Right ventricle myocardium inferior (tissue), 1 donor: ENCODE data around the gene LILRB4. TPM values are rescaled to one million over a fixed set of nuclear protein-coding genes. Genes with fewer than 3 reads are reported as not detected.
"Not testable (repeated sequence)": the region's sequence is repeated elsewhere in the genome, so short reads cannot be mapped to it uniquely, and the experiment has no call there.

ENCODE experiments used
- ATAC-seq: fragments of 200-7000 bp; cut with Tn5 transposase; one replicate; pipeline ENCODE4 v1.9.1; 2020; ENCODE audit warnings: mild to moderate bottlenecking, moderate library complexity
- DNase-seq: peaks from one replicate; pipeline ENCODE4 v3.0.0; 2021; ENCODE audit errors: missing footprints
- intact Hi-C: fragments of 100-400 bp; cut with DNase I; formaldehyde crosslinking; loops from one replicate; pipeline ENCODE4 v1.11.0; 2022
- long read RNA-seq: library from polyadenylated mRNA; unstranded; transcript quantifications from one replicate; pipeline ENCODE4 v2.0.0, GENCODE V29; 2021
- total RNA-seq: library from RNA; stranded (reverse); fragmentation: NEBNext Ultra II Directional; extraction: Animal tissue kit (Norgen Biotek cat#: 25700); gene quantifications from one replicate; pipeline ENCODE4 v1.2.1, GENCODE V29; 2021
- donor health status: DM: no; HTN: yes; CAD: no; lungs with severe emphysema.

The LILRB4 gene
- total RNA-seq: 5.0 TPM
- long read RNA-seq, partial matches to known transcripts: 1 of 1 reads
- long read RNA-seq, other reads (novel, unspliced or antisense): 0 of 1 reads

GRCh38 chr19:54662730-54663129 lies at the start of gene LILRB4:
Gene LILRB4 (plus strand): TSS chr19:54662985. CDS start chr19:54663034, 49 bp downstream.
- intact Hi-C loops: no loop called here
- ATAC-seq: peak; percentile 78
- DNase-seq: no peak

GRCh38 chr19:54614726-54615125 lies 48.1 kb upstream of the LILRB4 start:
- intact Hi-C loops: no loop called here

GRCh38 chr19:54616057-54616456 lies 46.7 kb upstream of the LILRB4 start:
- no peak for DNase-seq
- no peak for ATAC-seq
- intact Hi-C loops: no loop called here

More at GRCh38 chr19:54614726-54615125, 48.1 kb upstream of the LILRB4 start:
- ATAC-seq (no peak), DNase-seq (no peak)

- ATAC-seq: no peak
- intact Hi-C loops: no loop called here
- DNase-seq: no peak
Observed at GRCh38 chr19:54616821-54617560, 45.8 kb upstream of the LILRB4 start.

- intact Hi-C loops: no loop called here
- ATAC-seq (no peak), DNase-seq (no peak)
Observed at GRCh38 chr19:54620464-54620863, 42.3 kb upstream of the LILRB4 start.

GRCh38 chr19:54622431-54622830 lies 40.4 kb upstream of the LILRB4 start:
- ATAC-seq: no peak
- intact Hi-C loops: no loop called here
- DNase-seq: no peak

GRCh38 chr19:54624234-54624633 lies 38.6 kb upstream of the LILRB4 start:
- intact Hi-C loops, DNase-seq, ATAC-seq: not testable (repeated sequence)

- intact Hi-C loops, ATAC-seq, DNase-seq: not testable (repeated sequence)
Observed at GRCh38 chr19:54624934-54625730, 37.7 kb upstream of the LILRB4 start.

GRCh38 chr19:54626757-54627156 lies 36.0 kb upstream of the LILRB4 start:
- intact Hi-C loops: no loop called here
- DNase-seq (no peak), ATAC-seq (no peak)

GRCh38 chr19:54627912-54628311 lies 34.9 kb upstream of the LILRB4 start:
- ATAC-seq, DNase-seq: not testable (repeated sequence)

GRCh38 chr19:54630262-54630661 lies 32.5 kb upstream of the LILRB4 start, which contains the start of gene LILRB1:
Gene LILRB1 (plus strand): TSS chr19:54630484. CDS start chr19:54631074, 590 bp downstream.
- ATAC-seq: peak; percentile 52
- intact Hi-C loops: not testable (repeated sequence)
- peak; percentile 78 for DNase-seq

More at GRCh38 chr19:54627912-54628311, 34.9 kb upstream of the LILRB4 start:
- intact Hi-C loops: not testable (repeated sequence)

GRCh38 chr19:54630782-54631181 lies 32.0 kb upstream of the LILRB4 start:
- no peak for DNase-seq
- intact Hi-C loops: no loop called here
- peak; percentile 39 for ATAC-seq

GRCh38 chr19:54631489-54632337 lies 31.1 kb upstream of the LILRB4 start:
- DNase-seq, ATAC-seq, intact Hi-C loops: not testable (repeated sequence)

GRCh38 chr19:54632517-54632916 lies 30.3 kb upstream of the LILRB4 start:
- DNase-seq, ATAC-seq, intact Hi-C loops: not testable (repeated sequence)

- intact Hi-C loops: no loop called here
Observed at GRCh38 chr19:54633401-54633800, 29.4 kb upstream of the LILRB4 start.

GRCh38 chr19:54636081-54636480 lies 26.7 kb upstream of the LILRB4 start:
- intact Hi-C loops, DNase-seq, ATAC-seq: not testable (repeated sequence)

More at GRCh38 chr19:54633401-54633800, 29.4 kb upstream of the LILRB4 start:
- DNase-seq: no peak
- ATAC-seq: no peak

- ATAC-seq: no peak
- intact Hi-C loops: no loop called here
- DNase-seq: no peak
Observed at GRCh38 chr19:54638683-54639082, 24.1 kb upstream of the LILRB4 start.

- intact Hi-C loops: not testable (repeated sequence)
Observed at GRCh38 chr19:54642953-54643352, 19.8 kb upstream of the LILRB4 start.

More at GRCh38 chr19:54642953-54643352, 19.8 kb upstream of the LILRB4 start:
- not testable (repeated sequence) for DNase-seq, ATAC-seq
